ENCODE measurements around the gene SDS.

Gene SDS

DNA sequence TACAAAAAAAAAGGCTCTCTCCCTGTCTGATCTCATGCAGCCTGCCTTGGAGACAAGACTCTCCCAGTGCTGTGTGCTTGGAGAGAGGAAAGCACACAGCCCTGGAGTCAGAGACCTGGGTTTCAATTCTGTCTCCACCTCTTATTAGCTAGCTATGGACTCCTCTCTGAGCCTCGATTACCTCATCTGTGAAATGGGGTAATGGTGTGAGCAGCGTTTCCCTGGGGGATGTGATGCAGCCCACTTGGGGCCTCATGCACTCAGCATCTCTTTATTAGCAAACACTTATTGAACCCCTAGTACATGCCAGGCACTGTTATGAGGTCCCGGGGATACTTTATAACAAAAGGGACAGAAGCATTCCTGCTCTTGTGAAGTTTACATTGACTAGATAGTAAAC lies 12.5 kb downstream of the SDS start:
- TF ChIP-seq, protein P1, sequence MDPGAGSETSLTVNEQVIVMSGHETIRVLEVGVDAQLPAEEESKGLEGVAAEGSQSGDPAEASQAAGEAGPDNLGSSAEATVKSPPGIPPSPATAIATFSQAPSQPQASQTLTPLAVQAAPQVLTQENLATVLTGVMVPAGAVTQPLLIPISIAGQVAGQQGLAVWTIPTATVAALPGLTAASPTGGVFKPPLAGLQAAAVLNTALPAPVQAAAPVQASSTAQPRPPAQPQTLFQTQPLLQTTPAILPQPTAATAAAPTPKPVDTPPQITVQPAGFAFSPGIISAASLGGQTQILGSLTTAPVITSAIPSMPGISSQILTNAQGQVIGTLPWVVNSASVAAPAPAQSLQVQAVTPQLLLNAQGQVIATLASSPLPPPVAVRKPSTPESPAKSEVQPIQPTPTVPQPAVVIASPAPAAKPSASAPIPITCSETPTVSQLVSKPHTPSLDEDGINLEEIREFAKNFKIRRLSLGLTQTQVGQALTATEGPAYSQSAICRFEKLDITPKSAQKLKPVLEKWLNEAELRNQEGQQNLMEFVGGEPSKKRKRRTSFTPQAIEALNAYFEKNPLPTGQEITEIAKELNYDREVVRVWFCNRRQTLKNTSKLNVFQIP (CRISPR knock-in tag; IDR thresholded peaks at IDR 0.05; ENCODE audit: borderline replicate concordance, low read depth): no peak
- no peak for TF ChIP-seq TCF4 (CRISPR knock-in tag; IDR thresholded peaks at IDR 0.05; ENCODE audit: borderline replicate concordance)
- TF ChIP-seq TOX (CRISPR knock-in tag; IDR thresholded peaks at IDR 0.05; ENCODE audit: borderline replicate concordance): no peak
- no peak for TF ChIP-seq PATZ1 (CRISPR knock-in tag; IDR thresholded peaks at IDR 0.05; ENCODE audit: borderline replicate concordance)
- no peak for TF ChIP-seq OSR1 (CRISPR knock-in tag; IDR thresholded peaks at IDR 0.05)
- TF ChIP-seq PPARA (CRISPR knock-in tag; IDR thresholded peaks at IDR 0.05; ENCODE audit: borderline replicate concordance): no peak
- TF ChIP-seq ZNF70 (CRISPR knock-in tag; IDR thresholded peaks at IDR 0.05): no peak
- TF ChIP-seq RARB (CRISPR knock-in tag; IDR thresholded peaks at IDR 0.05): no peak
- no peak for TF ChIP-seq ZNF565 (CRISPR knock-in tag; conservative IDR thresholded peaks at IDR 0.05; ENCODE audit: low read depth)
- TF ChIP-seq CSDC2 (CRISPR knock-in tag; IDR thresholded peaks at IDR 0.05): no peak
- TF ChIP-seq ISL1 (CRISPR knock-in tag; IDR thresholded peaks at IDR 0.05): no peak
- no peak for TF ChIP-seq CSRNP3 (CRISPR knock-in tag; IDR thresholded peaks at IDR 0.05)
- TF ChIP-seq ZC3H10 (CRISPR knock-in tag; IDR thresholded peaks at IDR 0.05): no peak
- no peak for TF ChIP-seq SNAI2 (CRISPR knock-in tag; IDR thresholded peaks at IDR 0.05)
- no peak for TF ChIP-seq ARNTL (CRISPR knock-in tag; IDR thresholded peaks at IDR 0.05; ENCODE audit: borderline replicate concordance, low read depth)
- no peak for TF ChIP-seq ZFP3 (CRISPR knock-in tag; IDR thresholded peaks at IDR 0.05)
- no peak for TF ChIP-seq ESRRG (CRISPR knock-in tag; IDR thresholded peaks at IDR 0.05)
- no peak for TF ChIP-seq ZFP30 (CRISPR knock-in tag; IDR thresholded peaks at IDR 0.05)
- TF ChIP-seq, protein P2, sequence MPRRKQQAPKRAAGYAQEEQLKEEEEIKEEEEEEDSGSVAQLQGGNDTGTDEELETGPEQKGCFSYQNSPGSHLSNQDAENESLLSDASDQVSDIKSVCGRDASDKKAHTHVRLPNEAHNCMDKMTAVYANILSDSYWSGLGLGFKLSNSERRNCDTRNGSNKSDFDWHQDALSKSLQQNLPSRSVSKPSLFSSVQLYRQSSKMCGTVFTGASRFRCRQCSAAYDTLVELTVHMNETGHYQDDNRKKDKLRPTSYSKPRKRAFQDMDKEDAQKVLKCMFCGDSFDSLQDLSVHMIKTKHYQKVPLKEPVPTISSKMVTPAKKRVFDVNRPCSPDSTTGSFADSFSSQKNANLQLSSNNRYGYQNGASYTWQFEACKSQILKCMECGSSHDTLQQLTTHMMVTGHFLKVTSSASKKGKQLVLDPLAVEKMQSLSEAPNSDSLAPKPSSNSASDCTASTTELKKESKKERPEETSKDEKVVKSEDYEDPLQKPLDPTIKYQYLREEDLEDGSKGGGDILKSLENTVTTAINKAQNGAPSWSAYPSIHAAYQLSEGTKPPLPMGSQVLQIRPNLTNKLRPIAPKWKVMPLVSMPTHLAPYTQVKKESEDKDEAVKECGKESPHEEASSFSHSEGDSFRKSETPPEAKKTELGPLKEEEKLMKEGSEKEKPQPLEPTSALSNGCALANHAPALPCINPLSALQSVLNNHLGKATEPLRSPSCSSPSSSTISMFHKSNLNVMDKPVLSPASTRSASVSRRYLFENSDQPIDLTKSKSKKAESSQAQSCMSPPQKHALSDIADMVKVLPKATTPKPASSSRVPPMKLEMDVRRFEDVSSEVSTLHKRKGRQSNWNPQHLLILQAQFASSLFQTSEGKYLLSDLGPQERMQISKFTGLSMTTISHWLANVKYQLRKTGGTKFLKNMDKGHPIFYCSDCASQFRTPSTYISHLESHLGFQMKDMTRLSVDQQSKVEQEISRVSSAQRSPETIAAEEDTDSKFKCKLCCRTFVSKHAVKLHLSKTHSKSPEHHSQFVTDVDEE (CRISPR knock-in tag; IDR thresholded peaks at IDR 0.05): no peak
- no peak for ATAC-seq

GRCh38 chr12:113390064-113391043 lies 13.3 kb downstream of the SDS start:
- ATAC-seq: no peak
- TF ChIP-seq ARNTL (CRISPR knock-in tag; IDR thresholded peaks at IDR 0.05; ENCODE audit: borderline replicate concordance, low read depth) (no peak), ISL1 (CRISPR knock-in tag; IDR thresholded peaks at IDR 0.05) (no peak), SNAI2 (CRISPR knock-in tag; IDR thresholded peaks at IDR 0.05) (no peak), ZNF8 (CRISPR knock-in tag; IDR thresholded peaks at IDR 0.05) (no peak), ZC3H10 (CRISPR knock-in tag; IDR thresholded peaks at IDR 0.05) (no peak), GLIS3 (CRISPR knock-in tag; IDR thresholded peaks at IDR 0.05) (no peak), ESRRG (CRISPR knock-in tag; IDR thresholded peaks at IDR 0.05) (no peak)
- TF ChIP-seq, protein P1 (CRISPR knock-in tag; IDR thresholded peaks at IDR 0.05; ENCODE audit: borderline replicate concordance, low read depth): no peak
- TF ChIP-seq, protein P2 (CRISPR knock-in tag; IDR thresholded peaks at IDR 0.05): no peak
